ENCODE data around the gene ATAD2B. TPM values are rescaled to one million over a fixed set of nuclear protein-coding genes. Genes with fewer than 3 reads are reported as not detected.

Gene ATAD2B
- total RNA-seq, 2 donors from 2014 or later, result 16.8 to 20.0 TPM

DNA sequence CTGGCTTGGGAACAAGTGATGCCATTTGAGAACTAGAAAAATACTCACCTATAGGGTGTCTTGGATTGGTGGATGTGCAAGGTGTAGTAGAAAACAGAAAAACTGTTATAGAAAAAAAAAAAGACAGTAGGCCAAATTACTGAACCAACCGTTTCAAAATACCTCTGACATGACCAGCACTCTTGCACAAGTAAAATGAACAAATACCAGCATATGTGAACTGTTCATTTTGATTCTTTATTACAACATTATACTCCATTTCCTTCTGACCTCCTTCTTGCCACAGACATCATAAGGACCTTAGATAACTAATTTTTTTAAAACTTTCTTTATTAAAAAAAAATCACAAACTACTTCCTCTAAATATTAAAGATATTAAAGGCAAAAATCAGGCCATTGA, 125.5 kb downstream of the ATAD2B start:
- ATAC-seq (no peak), DNase-seq (no peak)
- H3K4me3 ChIP-seq, result no peak overlapping the region
- intact Hi-C loops (cut with DNase I), result no loop called here
- no peaks in the 10 kb centered on the region for H3K36me3 ChIP-seq (replicated peaks in 1 of 2; ENCODE audit: insufficient read depth in 1 of 2, low read depth in 2 of 2)
- no peaks in the 10 kb centered on the region for H3K9me3 ChIP-seq
- H3K4me1 ChIP-seq, result no peaks in the 10 kb centered on the region
- H3K27ac ChIP-seq, result no peak overlapping the region
- TF ChIP-seq, protein P1, sequence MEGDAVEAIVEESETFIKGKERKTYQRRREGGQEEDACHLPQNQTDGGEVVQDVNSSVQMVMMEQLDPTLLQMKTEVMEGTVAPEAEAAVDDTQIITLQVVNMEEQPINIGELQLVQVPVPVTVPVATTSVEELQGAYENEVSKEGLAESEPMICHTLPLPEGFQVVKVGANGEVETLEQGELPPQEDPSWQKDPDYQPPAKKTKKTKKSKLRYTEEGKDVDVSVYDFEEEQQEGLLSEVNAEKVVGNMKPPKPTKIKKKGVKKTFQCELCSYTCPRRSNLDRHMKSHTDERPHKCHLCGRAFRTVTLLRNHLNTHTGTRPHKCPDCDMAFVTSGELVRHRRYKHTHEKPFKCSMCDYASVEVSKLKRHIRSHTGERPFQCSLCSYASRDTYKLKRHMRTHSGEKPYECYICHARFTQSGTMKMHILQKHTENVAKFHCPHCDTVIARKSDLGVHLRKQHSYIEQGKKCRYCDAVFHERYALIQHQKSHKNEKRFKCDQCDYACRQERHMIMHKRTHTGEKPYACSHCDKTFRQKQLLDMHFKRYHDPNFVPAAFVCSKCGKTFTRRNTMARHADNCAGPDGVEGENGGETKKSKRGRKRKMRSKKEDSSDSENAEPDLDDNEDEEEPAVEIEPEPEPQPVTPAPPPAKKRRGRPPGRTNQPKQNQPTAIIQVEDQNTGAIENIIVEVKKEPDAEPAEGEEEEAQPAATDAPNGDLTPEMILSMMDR (IDR thresholded peaks at IDR 0.05), result no peak
- no peak for TF ChIP-seq POLR2A (IDR thresholded peaks at IDR 0.05)
- WGBS, 2 donors, result 67 to 78% methylated on average over 1 of the region's 1 CpG
- H3K27me3 ChIP-seq, result no peaks in the 10 kb centered on the region

DNA sequence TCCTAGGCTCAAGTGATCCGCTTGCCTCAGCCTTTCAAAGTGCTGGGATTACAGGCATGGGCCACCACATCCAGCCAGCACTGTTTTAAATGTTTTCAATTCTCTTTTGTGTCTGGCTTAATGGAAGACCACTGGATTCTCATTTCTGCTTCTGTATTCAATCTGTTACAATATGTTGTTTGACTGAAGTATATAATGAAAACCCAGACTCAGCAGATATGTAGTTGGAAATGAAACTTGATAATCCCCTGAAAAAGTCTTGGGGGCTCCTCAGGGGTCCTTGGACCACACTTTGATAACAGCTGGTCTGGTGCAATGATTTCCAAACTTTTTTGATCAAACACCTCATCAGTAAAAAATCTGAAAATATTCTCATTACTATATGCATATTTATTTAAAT, 132.7 kb downstream of the ATAD2B start:
- TF ChIP-seq, protein P1 (IDR thresholded peaks at IDR 0.05), result no peak
- TF ChIP-seq POLR2A (IDR thresholded peaks at IDR 0.05), result no peak
- Histone ChIP-seq H3K27ac (no peak overlapping the region), H3K27me3 (no peaks in the 10 kb centered on the region), H3K9me3 (no peaks in the 10 kb centered on the region), H3K4me1 (peaks cover 2% of the 10 kb centered on the region), H3K36me3 (replicated peaks in 1 of 2; ENCODE audit: insufficient read depth in 1 of 2, low read depth in 2 of 2) (no peaks in the 10 kb centered on the region), H3K4me3 (no peak overlapping the region)
- DNase-seq (no peak), ATAC-seq (no peak)
- intact Hi-C loops (cut with DNase I), result no loop called here
- 92 to 100% methylated on average over 1 of the region's 1 CpG for WGBS, 2 donors

DNA sequence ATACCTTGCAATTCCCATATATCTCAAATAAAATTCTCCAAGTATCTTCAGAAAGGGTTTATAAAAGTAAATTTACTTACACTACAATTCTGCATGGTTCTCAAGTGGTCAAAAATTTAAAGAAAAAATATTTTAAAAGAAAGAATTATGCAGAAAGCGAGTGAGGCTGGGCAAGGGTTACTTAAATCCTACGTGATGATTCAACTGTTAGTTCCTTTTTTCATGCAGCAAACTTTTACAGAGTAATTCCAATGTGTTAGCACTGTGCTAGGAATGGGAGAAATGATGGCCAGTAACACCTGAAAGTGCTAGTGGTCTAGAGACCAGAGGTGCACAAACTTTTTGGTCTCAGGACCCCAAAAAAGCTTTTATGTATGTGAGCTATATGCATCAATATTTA, 133.4 kb downstream of the ATAD2B start:
- Histone ChIP-seq H3K9me3 (no peaks in the 10 kb centered on the region), H3K36me3 (replicated peaks in 1 of 2; ENCODE audit: insufficient read depth in 1 of 2, low read depth in 2 of 2) (no peaks in the 10 kb centered on the region), H3K4me1 (peaks cover 7% of the 10 kb centered on the region), H3K27me3 (no peaks in the 10 kb centered on the region), H3K27ac (no peak overlapping the region), H3K4me3 (no peak overlapping the region)
- intact Hi-C loops (cut with DNase I), result no loop called here
- DNase-seq (no peak), ATAC-seq (no peak)
- 81 to 93% methylated on average over 2 of the region's 2 CpGs for WGBS, 2 donors
- no peak for TF ChIP-seq POLR2A (IDR thresholded peaks at IDR 0.05)
- TF ChIP-seq, protein P1 (IDR thresholded peaks at IDR 0.05), result no peak

DNA sequence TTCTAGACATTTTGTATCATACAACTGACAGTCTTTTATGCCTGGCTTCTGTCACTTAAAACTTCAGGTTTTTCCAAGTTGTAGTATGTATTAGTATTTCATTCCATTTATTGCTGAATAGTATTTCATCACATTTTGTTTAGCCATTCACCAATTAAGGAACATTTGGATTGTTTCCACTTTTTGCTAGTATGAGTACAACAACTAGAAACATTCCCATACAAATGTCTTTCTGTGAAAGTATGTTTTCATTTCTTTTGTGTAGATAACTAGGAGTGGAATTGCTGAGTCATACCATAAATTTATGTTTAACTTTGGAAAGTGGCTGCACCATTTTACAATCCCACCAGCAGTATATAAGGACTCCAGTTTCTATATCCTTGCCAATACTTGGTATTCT, 135.9 kb downstream of the ATAD2B start:
- Histone ChIP-seq H3K36me3 (replicated peaks in 1 of 2; ENCODE audit: insufficient read depth in 1 of 2, low read depth in 2 of 2) (peaks cover 0 to 2% of the 10 kb centered on the region in 2 donors), H3K4me1 (peaks cover 7% of the 10 kb centered on the region), H3K27me3 (no peaks in the 10 kb centered on the region), H3K4me3 (no peak overlapping the region), H3K27ac (no peak overlapping the region), H3K9me3 (no peaks in the 10 kb centered on the region)
- intact Hi-C loops (cut with DNase I), result no loop called here
- no peak for ATAC-seq
- no peak for DNase-seq
- TF ChIP-seq POLR2A (IDR thresholded peaks at IDR 0.05), result no peak
- TF ChIP-seq, protein P1 (IDR thresholded peaks at IDR 0.05), result no peak

DNA sequence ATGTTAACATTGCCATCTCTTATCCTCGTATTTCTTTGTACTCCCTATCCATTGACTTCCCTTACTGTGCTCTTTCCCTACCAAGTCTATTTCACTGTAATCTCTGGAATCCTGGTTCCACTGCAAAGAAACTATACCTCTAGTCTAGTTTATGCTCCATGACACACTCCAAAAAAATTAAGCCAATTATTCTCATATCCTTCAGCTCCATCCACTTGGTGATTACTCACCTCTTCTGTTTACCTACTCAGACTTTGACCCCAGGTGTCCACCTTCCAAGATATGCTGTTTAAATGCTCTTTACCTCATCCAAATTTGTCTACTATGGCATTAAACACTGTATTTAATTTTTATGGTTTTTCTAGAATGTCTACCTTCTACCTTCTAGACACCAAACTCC, 137.9 kb downstream of the ATAD2B start:
- Histone ChIP-seq H3K36me3 (replicated peaks in 1 of 2; ENCODE audit: insufficient read depth in 1 of 2, low read depth in 2 of 2) (peaks cover 0 to 3% of the 10 kb centered on the region in 2 donors), H3K27ac (no peak overlapping the region), H3K9me3 (no peaks in the 10 kb centered on the region), H3K4me3 (no peak overlapping the region), H3K27me3 (no peaks in the 10 kb centered on the region), H3K4me1 (peaks cover 7% of the 10 kb centered on the region)
- DNase-seq (no peak), ATAC-seq (peak; percentile 24)
- 88 to 90% methylated on average over 1 of the region's 1 CpG for WGBS, 2 donors
- no peak for TF ChIP-seq POLR2A (IDR thresholded peaks at IDR 0.05)
- TF ChIP-seq, protein P1 (IDR thresholded peaks at IDR 0.05), result no peak
- intact Hi-C loops (cut with DNase I), result no loop called here

Measured in body of pancreas (tissue), 4 donors.